ENCODE measurements around the gene ZNF771. TPM values are rescaled to one million over a fixed set of nuclear protein-coding genes. Genes with fewer than 3 reads are reported as not detected.
A peak's percentile ranks its signal among the peaks of the same experiment; 100 is the strongest.

The ZNF771 gene
- polyA plus RNA-seq, 1 of the 3 experiments (the other 2 are of a cell fraction) = 20.4 TPM

GRCh38 chr16:30409125-30410060 lies 2.0 kb downstream of the ZNF771 start:
- peak overlapping the region; percentile 97; the same call in 1 of the 2 replicates for H3K4me2 ChIP-seq
- WGBS (ENCODE audit: low lambda C conversion rate) = 47% methylated on average over 14 of the region's 15 CpGs
- no peak overlapping the region for H3K9ac ChIP-seq
- no peaks in the 10 kb centered on the region for H3K27me3 ChIP-seq (ENCODE audit: insufficient read depth)
- peak overlapping the region; percentile 8 to 43 for H3K27ac ChIP-seq (ENCODE audit: low read depth in 2 of 2, low read length in 1 of 2)
- no peaks in the 10 kb centered on the region for H3K9me2 ChIP-seq
- H4K20me1 ChIP-seq (ENCODE audit: insufficient read depth) = no peaks in the 10 kb centered on the region
- peaks cover 36% of the 10 kb centered on the region for H3K79me2 ChIP-seq (ENCODE audit: insufficient read depth)
- ChIA-PET POLR2A (interaction anchor here (0.5 to 1.9 kb wide), 9 partner anchors 8 to 472 kb away, joined by 3 to 12 read pairs (median 4); partner anchors contain the start of gene ZNF48), CTCF (interaction anchor here (0.6 to 4.8 kb wide), 27 partner anchors 9 to 318 kb away, joined by 3 to 38 read pairs (median 7); partner anchors contain the start of genes CD2BP2, DCTPP1, TBX6 and ZNF48)
- H3K4me3 ChIP-seq (ENCODE audit: low read depth in 2 of 2, low read length in 1 of 2) = peak overlapping the region in 1 of 2 experiments; percentile 24; a peak in 1 of 4 replicates
- H2AFZ ChIP-seq (ENCODE audit: low read depth) = no peak overlapping the region
- peaks cover 11 to 15% of the 10 kb centered on the region in 2 experiments; a peak in 2 of 4 replicates for H3K4me1 ChIP-seq (ENCODE audit: control insufficient read depth in 1 of 2, insufficient read depth in 2 of 2, low read depth in 1 of 2, low read length in 1 of 2)
- no peaks in the 10 kb centered on the region for H3K9me3 ChIP-seq
- DNase-seq = peak; percentile 91
- H3K36me3 ChIP-seq (replicated peaks in 1 of 2; ENCODE audit: control insufficient read depth in 1 of 2, insufficient read depth in 2 of 2, low read length in 1 of 2) = peaks cover 12 to 14% of the 10 kb centered on the region in 2 experiments
- peaks cover 18% of the 10 kb centered on the region for H3F3A ChIP-seq (replicated peaks; ENCODE audit: insufficient read depth)
- TF ChIP-seq CHD2 (IDR thresholded peaks at IDR 0.05; ENCODE audit: low read length, partially characterized antibody) (peak; percentile 87), USF2 (IDR thresholded peaks at IDR 0.05; ENCODE audit: borderline replicate concordance, low read depth, low read length) (no peak), EP300 (IDR thresholded peaks at IDR 0.05; ENCODE audit: borderline replicate concordance in 1 of 2, low read depth in 1 of 2, low read length in 1 of 2) (no peak; a peak in 1 of 4 replicates), RAD21 (IDR thresholded peaks at IDR 0.05; ENCODE audit: low read length) (peak; percentile 88), TAF1 (IDR thresholded peaks at IDR 0.05; ENCODE audit: borderline replicate concordance, low read depth, low read length) (peak; percentile 62; the same call in 1 of the 2 replicates), EZH2phosphoT487 (IDR thresholded peaks at IDR 0.05; ENCODE audit: borderline replicate concordance, low read depth) (no peak), USF1 (IDR thresholded peaks at IDR 0.05; ENCODE audit: borderline replicate concordance, low read depth) (no peak), NRF1 (IDR thresholded peaks at IDR 0.05; ENCODE audit: low read depth, low read length) (no peak), PBX3 (IDR thresholded peaks at IDR 0.05) (no peak), SIN3A (IDR thresholded peaks at IDR 0.05; ENCODE audit: borderline replicate concordance, low read depth, low read length) (peak; percentile 87; the same call in 1 of the 2 replicates), FOXM1 (IDR thresholded peaks at IDR 0.05; ENCODE audit: low read depth) (no peak), REST (IDR thresholded peaks at IDR 0.05; ENCODE audit: low read depth, low read length) (no peak), RXRA (IDR thresholded peaks at IDR 0.05; ENCODE audit: borderline replicate concordance, low read depth) (no peak), CTCF (IDR thresholded peaks at IDR 0.05) (peak; percentile 93), JUND (IDR thresholded peaks at IDR 0.05) (no peak), SMC3 (IDR thresholded peaks at IDR 0.05; ENCODE audit: low read depth, low read length) (peak; percentile 78), NFIC (IDR thresholded peaks at IDR 0.05; ENCODE audit: borderline replicate concordance) (no peak), TEAD4 (IDR thresholded peaks at IDR 0.05; ENCODE audit: borderline replicate concordance, insufficient read depth) (no peak), RCOR1 (IDR thresholded peaks at IDR 0.05; ENCODE audit: low read length) (no peak), FOSL2 (IDR thresholded peaks at IDR 0.05; ENCODE audit: borderline replicate concordance, low read depth) (no peak), MAX (IDR thresholded peaks at IDR 0.05; ENCODE audit: low read depth) (no peak)
